H9 (cell line): ENCODE data around the gene FOXO1. TPM values are rescaled to one million over a fixed set of nuclear protein-coding genes. Genes with fewer than 3 reads are reported as not detected.

Source experiments
- DNase-seq: peaks from one replicate; pipeline ENCODE4 v3.0.0-alpha.2; 2017
- H2AFZ ChIP-seq: one replicate; pipeline ENCODE4 v1.6.1; 2013; ENCODE audit warnings: mild to moderate bottlenecking, low read length, control low read depth, moderate library complexity
- H2AK5ac ChIP-seq: 2 replicates; pipeline ENCODE4 v1.6.1; 2013; ENCODE audit warnings: low read length, control low read depth, mixed read lengths; ENCODE audit not compliant: insufficient read length
- H2BK120ac ChIP-seq: one replicate; pipeline ENCODE4 v1.6.1; 2013; ENCODE audit warnings: low read depth, mild to moderate bottlenecking, low read length, control low read depth, inconsistent platforms; ENCODE audit not compliant: poor library complexity, severe bottlenecking
- H2BK12ac ChIP-seq: 2 replicates; pipeline ENCODE4 v1.6.1; 2013; ENCODE audit warnings: low read length, control low read depth, mixed read lengths, low read depth; ENCODE audit not compliant: insufficient read length
- H2BK15ac ChIP-seq: 2 replicates; pipeline ENCODE4 v1.6.1; 2013; ENCODE audit warnings: low read depth, low read length, control low read depth
- H2BK20ac ChIP-seq: one replicate; pipeline ENCODE4 v1.6.1; 2013; ENCODE audit warnings: low read depth, mild to moderate bottlenecking, low read length, control low read depth, inconsistent platforms; ENCODE audit not compliant: poor library complexity, severe bottlenecking
- H2BK5ac ChIP-seq: 2 replicates; pipeline ENCODE4 v1.6.1; 2013; ENCODE audit warnings: low read length, control low read depth, mixed read lengths; ENCODE audit not compliant: insufficient read length
- H3K14ac ChIP-seq: 2 replicates; pipeline ENCODE4 v1.6.1; 2013; ENCODE audit warnings: low read length, control low read depth; ENCODE audit not compliant: insufficient read depth
- H3K18ac ChIP-seq: 2 replicates; pipeline ENCODE4 v1.6.1; 2013; ENCODE audit warnings: low read depth, mild to moderate bottlenecking, mixed read lengths, low read length, control low read depth; ENCODE audit not compliant: insufficient read length
- H3K23ac ChIP-seq: 2 replicates; pipeline ENCODE4 v1.6.1; 2013; ENCODE audit warnings: low read length, control low read depth, mixed read lengths, low read depth; ENCODE audit not compliant: insufficient read length
- H3K23me2 ChIP-seq: 2 replicates; pipeline ENCODE4 v1.6.1; 2013; ENCODE audit warnings: low read depth, mild to moderate bottlenecking, mixed read lengths, low read length, control low read depth; ENCODE audit not compliant: insufficient read length, poor library complexity, severe bottlenecking
- H3K27ac ChIP-seq: 2 replicates; pipeline ENCODE4 v1.5.1; 2013; ENCODE audit warnings: low read length, control low read depth, mixed read lengths, low read depth; ENCODE audit not compliant: insufficient read length
- H3K27me3 ChIP-seq: 2 replicates; pipeline ENCODE4 v1.6.1; 2013; ENCODE audit warnings: low read length, control low read depth, inconsistent platforms; ENCODE audit not compliant: insufficient read depth
- H3K4ac ChIP-seq: 2 replicates; pipeline ENCODE4 v1.6.1; 2013; ENCODE audit warnings: low read depth, mild to moderate bottlenecking, control low read depth, inconsistent platforms, low read length, moderate library complexity
- H3K4me1 ChIP-seq: 2 replicates; pipeline ENCODE4 v1.6.1; 2013; ENCODE audit warnings: low read length, control low read depth, inconsistent platforms; ENCODE audit not compliant: insufficient read depth
- H3K4me2 ChIP-seq: 2 replicates; pipeline ENCODE4 v1.6.1; 2013; ENCODE audit warnings: low read length, control low read depth, mixed read lengths; ENCODE audit not compliant: insufficient read length, insufficient read depth
- H3K56ac ChIP-seq: 2 replicates; pipeline ENCODE4 v1.6.1; 2013; ENCODE audit warnings: low read depth, mild to moderate bottlenecking, mixed read lengths, low read length, control low read depth; ENCODE audit not compliant: insufficient read length
- H3K79me1 ChIP-seq: 2 replicates; pipeline ENCODE4 v1.6.1; 2013; ENCODE audit warnings: low read depth, mild to moderate bottlenecking, moderate library complexity, low read length, control low read depth, inconsistent platforms; ENCODE audit not compliant: insufficient read depth, poor library complexity, severe bottlenecking
- H3K79me2 ChIP-seq: 2 replicates; pipeline ENCODE4 v1.6.1; 2013; ENCODE audit warnings: low read length, control low read depth, inconsistent platforms; ENCODE audit not compliant: insufficient read depth
- H3K9ac ChIP-seq: 2 replicates; pipeline ENCODE4 v1.6.1; 2013; ENCODE audit warnings: low read length, control low read depth, mixed read lengths; ENCODE audit not compliant: insufficient read length; ENCODE audit errors: extremely low read depth
- H3K9me3 ChIP-seq: one replicate; pipeline ENCODE4 v1.6.1; 2013; ENCODE audit warnings: low read depth, low read length, inconsistent platforms; ENCODE audit not compliant: control insufficient read depth
- H3T11ph ChIP-seq: one replicate; pipeline ENCODE4 v1.6.1; 2013; ENCODE audit warnings: mild to moderate bottlenecking, low read length, control low read depth, inconsistent platforms
- H4K20me1 ChIP-seq: one replicate; pipeline ENCODE4 v1.6.1; 2013; ENCODE audit not compliant: control insufficient read depth, insufficient read length, insufficient read depth
- H4K5ac ChIP-seq: 2 replicates; pipeline ENCODE4 v1.6.1; 2013; ENCODE audit warnings: low read depth, mild to moderate bottlenecking, mixed read lengths, low read length, control low read depth; ENCODE audit not compliant: insufficient read length
- H4K8ac ChIP-seq: replicated peaks from 2 replicates; pipeline ENCODE4 v1.6.1; 2013; ENCODE audit warnings: low read length, control low read depth, mixed read lengths, low read depth; ENCODE audit not compliant: insufficient read length
- H4K91ac ChIP-seq: 2 replicates; pipeline ENCODE4 v1.6.1; 2013; ENCODE audit warnings: low read depth, mild to moderate bottlenecking, moderate library complexity, mixed read lengths, low read length, control low read depth; ENCODE audit not compliant: insufficient read length
- H3K27ac Mint-ChIP-seq, 3 experiments: 2 replicates in 2 of 3; 3 replicates in 1 of 3; pipeline ENCODE4 v1.8.0; 2020 to 2021; ENCODE audit warnings: mixed read lengths in 3 of 3, mild to moderate bottlenecking in 1 of 3, moderate library complexity in 1 of 3
- H3K27me3 Mint-ChIP-seq: 2 replicates; pipeline ENCODE4 v1.8.0; 2021; ENCODE audit warnings: low read depth, mild to moderate bottlenecking, moderate library complexity, mixed read lengths
- H3K36me3 Mint-ChIP-seq, 3 experiments: 2 replicates in 2 of 3; 3 replicates in 1 of 3; pipeline ENCODE4 v1.8.0; 2020 to 2021; ENCODE audit warnings: low read depth in 3 of 3, mixed read lengths in 3 of 3; ENCODE audit not compliant: insufficient read depth in 1 of 3
- H3K4me1 Mint-ChIP-seq, 2 experiments: 2 replicates each; pipeline ENCODE4 v1.8.0; 2020; ENCODE audit warnings: mixed read lengths in 2 of 2
- H3K4me3 Mint-ChIP-seq, 2 experiments: 2 replicates in 1 of 2; 3 replicates in 1 of 2; pipeline ENCODE4 v1.8.0; 2020 to 2021; ENCODE audit warnings: mild to moderate bottlenecking in 2 of 2, mixed read lengths in 2 of 2, moderate library complexity in 1 of 2
- H3K9me3 Mint-ChIP-seq, 2 experiments: 2 replicates in 1 of 2; 3 replicates in 1 of 2; pipeline ENCODE4 v1.8.0; 2020; ENCODE audit warnings: mild to moderate bottlenecking in 2 of 2, mixed read lengths in 2 of 2, moderate library complexity in 1 of 2
- WGBS: extraction: QIAGEN DNeasy Blood & Tissue Kit; methylation state at CpG from one replicate; pipeline ENCODE4 v1.1.7; 2013; ENCODE audit warnings: missing lambda C conversion rate, low lambda C conversion rate, mixed read lengths; ENCODE audit not compliant: insufficient read length; ENCODE audit errors: extremely low coverage; 5-methylcytosine and 5-hydroxymethylcytosine counted together
- total RNA-seq: library from RNA; stranded (reverse); gene quantifications from 2 replicates; pipeline ENCODE4 v1.2.1, GENCODE V29; 2021
- TF ChIP-seq, protein P1 (sequence below): fragments of 200-600 bp; sonication (generic); conservative IDR thresholded peaks from 3 replicates; pipeline ENCODE4 v1.8.0; 2021; ENCODE audit warnings: antibody characterized with exemption, mild to moderate bottlenecking

FOXO1 gene
- total RNA-seq, 1 experiment from 2014 or later: 44.6 TPM

DNA sequence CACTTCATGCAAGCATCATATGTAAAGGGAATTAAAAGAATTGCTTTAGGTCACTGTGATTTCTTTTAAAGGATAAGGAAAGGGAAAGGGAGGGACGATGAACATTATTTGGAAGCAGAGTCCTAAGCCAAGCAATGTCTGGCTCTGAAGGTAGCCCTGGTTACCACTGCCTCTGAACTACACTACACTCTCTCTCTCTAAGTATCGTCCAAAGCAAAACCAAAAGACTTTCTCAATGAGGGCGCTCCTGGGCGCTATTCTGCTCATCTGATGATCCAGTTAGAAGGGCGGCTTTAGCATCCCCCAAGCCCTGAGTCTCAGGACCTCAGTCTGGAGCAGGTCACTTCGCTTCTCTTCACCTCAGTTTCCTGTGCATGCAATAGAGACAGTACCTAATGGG lies 26.2 kb downstream of the FOXO1 start:
- Histone ChIP-seq H3K4ac (no peak overlapping the region), H3K27me3 (no peaks in the 10 kb centered on the region), H2AFZ (no peak overlapping the region), H2BK120ac (no peak overlapping the region), H3K4me1 (peaks cover 13% of the 10 kb centered on the region), H3T11ph (no peak overlapping the region), H3K9me3 (no peaks in the 10 kb centered on the region), H3K56ac (no peak overlapping the region), H3K18ac (no peak overlapping the region), H2AK5ac (no peak overlapping the region), H2BK20ac (no peak overlapping the region), H3K23ac (no peak overlapping the region), H4K5ac (no peak overlapping the region), H2BK15ac (no peak overlapping the region), H3K9ac (no peak overlapping the region), H2BK12ac (no peak overlapping the region), H3K27ac (no peak overlapping the region), H3K23me2 (no peaks in the 10 kb centered on the region), H3K4me2 (no peak overlapping the region), H4K20me1 (no peaks in the 10 kb centered on the region), H3K79me1 (no peaks in the 10 kb centered on the region), H4K8ac (no peak overlapping the region), H2BK5ac (no peak overlapping the region), H3K79me2 (peaks cover 71% of the 10 kb centered on the region), H3K14ac (no peak overlapping the region), H4K91ac (no peak overlapping the region)
- H3K27me3 Mint-ChIP-seq: no peaks in the 10 kb centered on the region
- WGBS: no CpG with 5 or more reads among the region's 6 CpGs
- TF ChIP-seq, protein P1, sequence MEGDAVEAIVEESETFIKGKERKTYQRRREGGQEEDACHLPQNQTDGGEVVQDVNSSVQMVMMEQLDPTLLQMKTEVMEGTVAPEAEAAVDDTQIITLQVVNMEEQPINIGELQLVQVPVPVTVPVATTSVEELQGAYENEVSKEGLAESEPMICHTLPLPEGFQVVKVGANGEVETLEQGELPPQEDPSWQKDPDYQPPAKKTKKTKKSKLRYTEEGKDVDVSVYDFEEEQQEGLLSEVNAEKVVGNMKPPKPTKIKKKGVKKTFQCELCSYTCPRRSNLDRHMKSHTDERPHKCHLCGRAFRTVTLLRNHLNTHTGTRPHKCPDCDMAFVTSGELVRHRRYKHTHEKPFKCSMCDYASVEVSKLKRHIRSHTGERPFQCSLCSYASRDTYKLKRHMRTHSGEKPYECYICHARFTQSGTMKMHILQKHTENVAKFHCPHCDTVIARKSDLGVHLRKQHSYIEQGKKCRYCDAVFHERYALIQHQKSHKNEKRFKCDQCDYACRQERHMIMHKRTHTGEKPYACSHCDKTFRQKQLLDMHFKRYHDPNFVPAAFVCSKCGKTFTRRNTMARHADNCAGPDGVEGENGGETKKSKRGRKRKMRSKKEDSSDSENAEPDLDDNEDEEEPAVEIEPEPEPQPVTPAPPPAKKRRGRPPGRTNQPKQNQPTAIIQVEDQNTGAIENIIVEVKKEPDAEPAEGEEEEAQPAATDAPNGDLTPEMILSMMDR: no peak
- peaks cover 56 to 65% of the 10 kb centered on the region in 2 experiments for H3K4me1 Mint-ChIP-seq
- no peaks in the 10 kb centered on the region for H3K9me3 Mint-ChIP-seq
- no peak overlapping the region for H3K4me3 Mint-ChIP-seq
- DNase-seq: no peak
- H3K36me3 Mint-ChIP-seq: peaks cover 0 to 18% (median 11%) of the 10 kb centered on the region in 3 experiments; a peak in 6 of 7 replicates
- peak overlapping the region in 2 of 3 experiments; percentile 72 to 88; a peak in 4 of 7 replicates for H3K27ac Mint-ChIP-seq
